GM19043 (cell line): ENCODE measurements around the gene LMO2.
A peak's percentile ranks its signal among the peaks of the same experiment; 100 is the strongest.
"Not testable (repeated sequence)": the region's sequence is repeated elsewhere in the genome, so short reads cannot be mapped to it uniquely, and the experiment has no call there.

Source experiments
- ATAC-seq: cut with Tn5 transposase; IDR thresholded peaks from one replicate; pipeline ENCODE4 v1.9.1; 2021; ENCODE audit warnings: low read depth; ENCODE audit not compliant: unreplicated experiment

The LMO2 gene

DNA sequence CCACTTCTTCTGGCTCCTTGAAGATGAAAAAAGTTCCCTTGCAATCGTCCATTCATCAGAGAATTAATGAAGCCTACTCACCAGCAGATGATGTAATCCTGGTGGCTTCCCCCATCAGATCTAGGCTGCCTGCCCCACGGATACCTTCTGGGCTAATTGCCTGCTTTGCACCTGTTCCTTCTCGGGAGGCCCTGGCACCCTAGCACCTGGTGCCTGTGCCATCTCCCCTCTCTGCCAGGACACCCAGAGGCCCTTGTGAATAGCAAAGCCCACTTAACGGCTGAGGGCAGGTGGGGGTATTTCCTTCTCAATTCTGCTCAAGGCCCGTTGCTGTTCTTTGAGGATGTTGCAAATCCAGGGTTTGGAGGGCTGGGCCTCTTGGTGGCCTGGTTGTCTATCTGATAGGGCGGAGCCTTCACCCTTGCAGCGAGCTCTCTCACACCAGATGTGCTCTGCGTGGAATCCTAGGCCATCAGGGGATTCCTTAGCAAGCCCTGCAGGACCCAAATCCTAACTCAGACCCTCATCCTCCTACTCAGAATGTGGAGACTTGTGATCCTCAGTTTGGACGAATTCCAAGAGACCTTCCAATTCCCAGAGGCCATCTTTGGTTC is at the start of gene LMO2:
Gene LMO2 (minus strand): TSS at position 363 of the 614 bp plus-strand sequence. CDS start 22,360 bp downstream, outside the sequence.
- no peak for ATAC-seq

DNA sequence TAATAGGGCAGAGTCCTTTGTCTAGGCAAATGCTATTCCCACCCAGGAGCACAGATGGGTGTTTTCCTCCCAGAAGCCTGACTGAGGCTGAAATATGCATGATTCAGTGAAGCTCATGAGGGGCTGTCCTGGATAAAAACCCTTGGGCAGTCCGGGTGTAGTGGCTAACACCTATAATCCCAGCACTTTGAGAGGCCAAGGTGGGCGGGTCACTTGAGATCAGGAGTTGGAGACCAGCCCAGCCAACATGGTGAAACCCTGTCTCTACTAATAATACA is 48.6 kb upstream of the LMO2 start:
- no peak for ATAC-seq

DNA sequence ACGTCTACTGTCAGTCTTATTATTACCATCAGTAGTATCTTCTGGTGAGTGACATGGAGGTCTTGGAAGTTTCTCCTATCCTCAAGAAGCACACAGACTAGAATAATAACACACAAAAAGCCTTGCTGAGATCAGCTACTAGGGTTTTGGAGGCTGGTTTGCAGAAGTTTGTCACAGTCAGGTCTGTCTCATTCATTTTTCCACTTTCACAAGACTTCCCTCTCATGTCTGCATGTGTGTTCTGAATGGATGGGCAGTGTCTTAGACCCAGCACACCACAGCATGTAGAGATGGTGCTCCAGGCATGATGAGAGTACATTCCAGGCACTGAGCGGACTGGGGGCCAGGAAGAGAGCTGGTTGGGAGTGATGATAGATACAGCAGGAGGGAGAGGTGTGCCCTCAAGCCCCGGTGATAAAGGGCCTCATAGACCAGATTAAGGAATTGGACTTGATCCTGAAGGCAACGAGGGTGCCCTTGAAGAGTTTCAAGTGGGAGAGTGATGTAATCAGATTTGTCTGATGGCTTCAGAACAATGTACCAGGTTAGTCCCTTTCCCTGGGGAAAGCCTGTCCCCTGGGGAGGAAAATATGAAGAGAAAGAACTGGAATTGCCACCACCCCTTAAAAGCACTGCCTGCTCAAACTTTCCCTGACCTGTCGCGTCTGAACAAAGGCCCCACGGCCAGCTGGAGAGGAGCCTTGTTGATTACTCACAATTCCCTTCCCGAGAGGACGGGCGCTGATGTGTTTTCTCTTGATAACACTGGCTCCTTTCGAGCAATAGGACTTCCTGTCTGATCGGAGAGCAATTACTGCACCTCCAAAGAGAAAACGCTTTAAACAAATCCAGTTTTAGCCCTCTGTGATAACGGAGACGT is 45.1 kb upstream of the LMO2 start:
- ATAC-seq, result no peak

DNA sequence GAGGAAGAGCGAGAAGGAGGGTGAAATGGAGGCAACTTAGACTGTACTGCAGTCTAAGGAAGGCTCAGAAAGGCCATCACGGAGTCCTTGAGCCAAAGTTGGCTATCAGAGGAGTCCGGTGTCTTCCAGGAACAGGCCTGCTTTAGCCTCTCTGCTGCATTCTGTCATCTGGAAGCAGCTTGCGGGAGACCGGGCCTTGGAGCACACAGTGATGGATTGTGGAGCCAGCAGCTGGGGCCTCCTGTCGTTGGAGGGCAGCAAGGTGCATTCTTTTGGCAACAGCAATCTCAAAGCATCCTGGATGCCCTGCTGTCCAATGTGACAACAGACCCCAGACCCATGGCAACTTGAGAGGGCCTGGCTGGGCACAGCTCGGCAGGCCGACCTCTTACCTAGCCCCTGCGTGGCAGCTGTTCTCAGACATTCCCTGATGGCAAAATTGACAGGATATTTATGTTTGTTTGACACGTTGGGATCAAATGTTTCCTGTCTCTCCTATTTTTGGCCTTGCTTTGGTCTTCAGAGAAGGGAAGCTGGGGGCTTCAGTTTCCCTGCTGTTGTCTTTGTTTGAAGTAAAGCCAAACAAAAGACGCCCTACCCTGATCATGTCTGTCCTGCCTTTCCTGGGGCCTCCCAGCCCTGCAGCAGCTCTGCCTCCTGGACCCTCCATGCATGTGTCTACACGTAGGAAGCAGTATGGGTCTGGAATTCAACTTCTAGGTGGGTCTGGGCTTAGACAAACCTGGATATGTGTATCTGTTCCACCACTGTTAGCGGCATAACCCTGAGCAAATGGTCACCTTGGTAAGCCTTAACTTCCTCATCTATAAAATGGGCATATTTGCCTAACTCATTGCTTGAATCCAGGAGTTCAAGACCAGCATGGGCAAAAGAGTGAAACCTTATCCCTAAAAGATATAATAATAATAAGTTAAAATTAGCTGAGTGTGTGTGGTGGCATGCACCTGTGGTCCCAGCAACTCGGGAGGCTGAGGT is 43.9 kb upstream of the LMO2 start:
- ATAC-seq, result no peak

DNA sequence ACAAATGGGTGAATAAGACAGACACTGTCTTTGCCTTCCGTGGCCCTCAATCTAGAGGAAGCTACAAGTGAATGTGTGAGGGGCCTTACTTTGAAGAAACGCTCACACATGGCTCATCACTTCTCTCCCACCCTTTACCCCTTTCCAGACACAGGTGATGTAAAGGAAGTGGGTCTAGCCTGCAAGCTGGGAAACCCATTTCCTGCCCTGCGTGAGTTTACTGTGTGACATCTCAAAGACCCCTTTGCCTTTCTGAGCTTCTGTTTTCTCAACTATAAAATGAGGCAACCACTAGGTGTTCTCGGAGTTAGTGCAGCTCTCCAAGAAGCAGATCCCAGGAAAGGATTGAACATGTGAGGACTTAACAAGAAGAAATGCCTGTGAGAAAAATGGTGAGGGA is 43.1 kb upstream of the LMO2 start:
- ATAC-seq, result no peak

DNA sequence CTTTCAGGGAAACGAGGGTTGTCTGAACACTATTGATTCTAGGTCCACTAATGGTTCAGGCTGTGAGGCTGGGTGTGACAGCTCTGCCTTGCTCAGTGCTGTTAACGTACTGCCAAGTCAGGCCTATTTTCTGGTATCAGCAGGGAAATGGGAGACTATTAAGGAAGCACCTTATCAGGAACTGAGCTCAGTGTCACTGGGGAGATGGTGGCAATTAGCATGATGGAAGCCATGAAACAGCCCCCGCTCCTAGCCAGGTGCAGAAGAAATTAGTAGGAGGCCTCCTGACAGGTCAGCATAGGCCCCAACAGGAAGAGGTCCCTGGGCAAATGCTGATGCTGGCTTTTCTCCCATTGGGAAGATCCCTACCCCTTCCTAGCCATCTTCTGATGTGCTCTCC is 42.6 kb upstream of the LMO2 start:
- no peak for ATAC-seq

DNA sequence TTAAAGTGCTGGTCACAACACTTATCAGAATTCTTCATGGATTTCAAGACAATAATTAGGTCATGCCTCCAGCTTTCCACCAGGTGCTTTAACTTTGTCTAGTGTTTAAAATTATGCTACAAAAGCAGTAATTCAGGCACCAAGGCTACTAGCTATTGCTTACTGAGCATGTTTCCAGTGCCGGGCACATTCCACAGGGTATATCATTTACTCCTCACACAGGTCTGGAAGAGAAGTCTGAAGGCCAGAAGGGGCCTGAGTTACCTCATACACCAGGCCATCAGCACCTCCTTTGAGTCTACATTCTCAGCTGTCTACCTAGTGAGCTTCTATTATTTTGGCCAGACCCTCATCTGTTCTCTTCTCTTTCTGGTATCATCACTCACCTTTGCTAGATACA is 41.7 kb upstream of the LMO2 start:
- no peak for ATAC-seq

DNA sequence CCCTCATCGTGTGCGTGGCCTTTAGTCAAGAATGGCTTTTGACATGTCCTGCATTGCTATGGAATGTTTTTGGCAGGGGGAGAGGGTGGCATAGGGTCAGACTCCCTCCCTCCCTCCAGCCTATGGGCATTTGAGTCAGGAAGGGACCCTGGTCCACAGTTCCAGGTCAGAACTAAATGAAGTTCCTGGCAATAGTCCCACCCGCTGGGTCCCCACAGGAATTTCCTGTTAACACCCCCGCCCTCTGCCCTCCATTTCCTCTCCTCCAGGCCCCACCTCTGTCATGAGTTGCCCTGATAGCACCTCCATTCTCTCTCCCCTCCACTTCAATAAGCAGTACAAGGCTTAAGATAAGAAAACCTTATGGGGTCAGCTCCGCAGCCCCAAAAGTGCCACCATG is 40.8 kb upstream of the LMO2 start:
- ATAC-seq, result no peak

DNA sequence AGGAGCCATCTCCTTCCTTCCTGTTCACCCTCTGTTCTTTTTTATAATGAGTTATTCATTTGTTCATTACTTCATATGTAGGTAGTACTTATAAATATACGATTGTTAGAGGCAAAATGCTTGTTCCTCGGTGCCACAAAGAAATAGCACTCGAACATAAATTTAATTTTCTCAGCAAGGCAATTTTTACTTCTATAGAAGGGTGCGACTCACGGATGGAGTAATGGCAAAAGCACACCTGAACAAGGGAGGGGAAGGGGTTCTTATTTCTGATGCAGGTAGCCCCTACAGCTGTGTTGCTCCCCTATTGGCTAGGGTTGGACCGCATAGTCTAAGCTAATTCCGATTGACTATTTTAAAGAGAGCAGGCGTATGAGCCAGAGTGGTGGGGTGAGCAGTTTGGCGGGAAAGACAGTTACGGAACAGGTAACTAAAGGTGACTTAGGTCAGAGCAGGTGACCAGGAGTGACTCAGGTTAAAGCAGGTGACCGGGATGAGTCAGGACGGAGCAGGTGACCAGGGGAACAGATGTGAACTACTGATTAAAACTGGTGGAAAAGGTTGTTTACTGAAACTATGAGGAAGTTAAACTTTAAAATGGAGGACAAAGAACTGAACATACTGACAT is 40.0 kb upstream of the LMO2 start:
- not testable (repeated sequence) for ATAC-seq

DNA sequence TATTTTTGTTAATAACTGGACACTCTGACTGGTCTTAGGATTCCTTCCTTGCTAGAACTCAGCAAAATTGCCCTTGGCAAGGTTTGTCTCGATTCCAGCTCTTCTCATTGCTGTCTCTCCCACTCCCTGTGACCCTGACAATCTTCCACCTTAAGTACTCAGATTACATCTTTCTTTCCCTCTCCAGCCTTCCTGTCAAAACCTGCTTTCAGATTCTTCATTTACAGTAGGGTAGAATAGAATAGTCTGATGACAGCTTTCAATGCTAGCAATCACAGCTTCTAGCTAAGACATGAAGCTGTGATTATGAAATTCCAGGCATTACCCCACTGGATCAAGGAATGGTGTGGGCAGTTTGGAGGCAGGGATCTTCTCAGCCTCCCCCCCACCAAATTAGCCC is 39.2 kb upstream of the LMO2 start:
- no peak for ATAC-seq

DNA sequence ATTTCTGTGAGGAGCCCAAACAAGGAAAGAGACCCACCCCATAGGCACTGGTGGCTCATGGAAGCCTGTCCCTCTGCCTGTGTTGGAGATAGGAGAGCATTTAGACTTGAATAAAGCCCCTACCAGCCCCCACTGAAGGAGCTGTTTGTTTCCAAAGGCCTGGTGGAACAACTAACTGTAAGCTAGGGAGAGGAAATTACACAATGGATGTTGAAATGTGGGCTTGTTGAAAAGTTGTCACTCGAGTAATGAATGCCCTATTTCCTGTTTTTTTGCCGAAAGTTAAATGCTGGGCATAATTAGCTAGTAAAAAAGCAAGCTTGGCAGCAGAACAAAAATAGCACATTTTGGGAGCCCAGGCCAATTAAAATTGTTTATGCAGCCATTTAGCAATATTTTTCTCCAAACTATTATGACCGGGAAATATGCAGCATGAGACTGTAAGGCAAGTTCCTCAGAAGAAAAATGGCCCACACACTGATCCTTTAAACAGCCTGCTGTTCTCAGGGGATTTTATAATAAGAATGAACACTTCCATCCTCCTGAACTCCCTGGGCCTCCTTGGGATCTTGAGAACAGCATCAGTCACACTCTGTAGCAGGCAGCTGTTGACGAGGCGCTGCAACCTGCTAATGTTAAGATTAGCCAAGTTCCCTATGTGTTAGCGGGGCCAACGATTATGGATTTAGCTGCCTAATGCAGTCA is 38.6 kb upstream of the LMO2 start:
- no peak for ATAC-seq

DNA sequence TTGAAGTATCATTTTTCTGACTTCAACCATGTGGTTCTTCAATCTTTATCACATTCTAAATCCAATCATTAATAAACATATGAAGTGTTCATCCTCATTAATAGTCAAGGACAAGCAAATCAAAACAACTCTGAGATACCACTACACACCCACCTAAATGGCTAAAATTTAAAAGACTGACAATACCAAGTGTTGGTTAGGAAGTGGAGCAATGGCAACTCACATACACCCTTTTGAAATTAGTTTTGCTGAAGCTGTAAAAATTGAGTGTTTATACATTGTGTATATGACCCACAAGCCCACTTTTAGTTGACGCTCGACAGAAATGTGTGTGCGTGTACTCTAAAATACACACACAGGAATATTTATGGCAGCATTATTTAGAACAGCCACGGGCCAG is 36.7 kb upstream of the LMO2 start:
- no peak for ATAC-seq

DNA sequence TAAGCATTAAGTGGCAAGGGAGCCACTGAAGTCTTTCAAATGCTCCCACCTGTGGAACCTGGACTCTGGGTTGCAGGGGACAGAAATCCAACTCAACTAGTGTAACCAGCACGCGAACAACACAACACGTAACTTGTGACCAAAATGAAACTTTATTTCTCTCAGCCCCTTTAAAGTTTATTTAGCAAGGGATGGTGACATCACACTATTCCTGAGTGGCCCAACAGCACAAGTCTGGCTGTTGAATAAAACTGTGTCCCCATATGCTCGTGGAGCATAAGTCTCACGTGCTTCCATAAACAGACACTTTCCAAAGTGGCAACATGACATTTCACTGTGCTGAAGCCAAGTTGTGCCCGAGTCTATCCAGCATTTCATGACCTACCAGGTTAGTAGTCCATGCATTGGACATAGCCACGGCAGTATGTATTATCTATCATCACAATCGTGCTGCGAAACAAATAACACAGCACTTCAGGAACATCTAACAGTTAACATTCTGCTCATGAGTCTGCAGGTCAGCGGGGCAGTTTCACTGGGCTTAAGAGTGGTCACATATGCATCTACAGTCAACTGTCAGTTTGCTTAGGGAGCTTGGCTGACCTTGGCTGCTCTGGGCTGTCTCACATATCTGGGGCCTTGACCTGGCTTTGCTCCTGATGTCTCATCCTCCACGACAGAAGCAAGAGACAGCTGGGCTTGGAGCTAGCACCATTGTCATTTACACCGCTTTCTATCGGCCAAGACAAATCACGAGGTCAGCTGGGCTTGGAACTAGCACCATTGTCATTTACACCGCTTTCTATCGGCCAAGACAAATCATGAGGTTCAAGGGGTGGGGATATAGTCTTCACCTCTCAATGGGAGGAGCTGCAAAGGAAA is 35.0 kb upstream of the LMO2 start:
- ATAC-seq, result no peak

DNA sequence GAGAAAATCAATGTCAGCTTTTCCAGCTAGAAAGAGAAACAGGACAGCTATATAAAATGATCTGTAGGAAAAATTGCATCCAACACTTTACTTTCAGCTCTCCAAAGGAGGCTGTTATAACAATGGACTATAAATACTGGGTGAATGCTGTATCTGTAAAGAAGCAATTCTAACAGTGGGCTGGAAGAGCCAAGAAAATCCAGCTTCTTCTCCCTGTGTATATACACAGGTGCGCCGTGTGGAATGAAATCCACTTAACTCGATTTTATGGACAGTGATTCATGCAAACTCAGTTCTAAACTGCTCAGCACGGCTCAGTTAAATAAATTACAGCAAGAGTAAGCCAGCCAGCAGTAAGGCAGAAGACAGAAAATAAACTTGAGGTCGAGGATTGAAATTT is 32.5 kb upstream of the LMO2 start:
- no peak for ATAC-seq

DNA sequence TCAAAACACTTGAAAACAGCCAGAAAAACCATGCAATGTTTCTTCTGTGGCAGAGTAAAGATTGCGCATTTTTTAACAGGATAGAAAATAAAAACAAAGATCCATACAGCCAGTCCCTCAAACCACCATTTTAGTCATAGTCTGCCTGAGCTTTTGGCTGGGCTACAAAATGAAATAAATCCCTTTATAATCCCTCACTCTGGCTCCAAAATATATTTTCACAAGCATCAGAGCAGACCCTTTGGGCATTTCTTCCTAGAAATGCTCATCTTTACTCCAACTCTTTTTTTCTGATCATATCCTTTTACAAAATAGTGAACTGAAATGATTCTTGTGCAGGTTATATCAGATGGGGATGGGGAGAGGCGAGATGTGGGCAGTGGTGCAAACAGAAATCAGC is 31.8 kb upstream of the LMO2 start:
- no peak for ATAC-seq

DNA sequence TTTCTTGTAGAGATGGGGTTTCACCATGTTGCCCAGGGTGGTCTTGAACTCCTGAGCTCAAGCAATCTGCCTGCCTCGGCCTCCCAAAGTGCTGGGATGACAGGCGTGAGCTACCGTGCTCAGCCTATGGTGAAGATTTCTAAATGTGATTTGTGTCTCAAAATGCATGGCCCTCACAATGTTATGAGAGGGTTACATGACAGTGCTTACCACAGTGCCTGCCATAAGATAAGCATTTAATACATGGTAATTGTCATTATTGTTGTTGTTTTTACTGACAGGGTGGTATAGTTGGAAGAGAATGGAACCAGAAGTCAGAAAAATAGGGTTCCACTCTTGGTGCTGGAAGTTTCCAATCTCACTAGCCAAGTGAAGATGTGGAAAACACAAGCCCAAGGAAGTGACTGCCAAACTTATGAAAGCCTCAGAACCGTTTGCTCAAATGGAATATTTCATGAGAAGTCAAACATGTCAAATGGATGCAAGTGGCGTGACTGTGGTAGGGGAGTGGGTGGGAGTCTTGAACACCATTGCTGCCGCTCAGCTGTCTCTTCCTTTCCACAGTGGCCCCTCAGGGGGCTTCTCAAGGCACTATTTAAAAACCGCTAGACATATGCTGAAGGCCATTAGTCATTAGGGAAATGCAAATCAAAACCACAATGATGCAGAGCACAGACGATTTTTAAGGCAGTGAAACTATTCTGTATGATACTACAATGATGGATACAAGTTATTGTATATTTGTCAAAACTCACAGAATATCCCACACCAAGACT is 29.1 kb upstream of the LMO2 start:
- peak; percentile 91 for ATAC-seq

DNA sequence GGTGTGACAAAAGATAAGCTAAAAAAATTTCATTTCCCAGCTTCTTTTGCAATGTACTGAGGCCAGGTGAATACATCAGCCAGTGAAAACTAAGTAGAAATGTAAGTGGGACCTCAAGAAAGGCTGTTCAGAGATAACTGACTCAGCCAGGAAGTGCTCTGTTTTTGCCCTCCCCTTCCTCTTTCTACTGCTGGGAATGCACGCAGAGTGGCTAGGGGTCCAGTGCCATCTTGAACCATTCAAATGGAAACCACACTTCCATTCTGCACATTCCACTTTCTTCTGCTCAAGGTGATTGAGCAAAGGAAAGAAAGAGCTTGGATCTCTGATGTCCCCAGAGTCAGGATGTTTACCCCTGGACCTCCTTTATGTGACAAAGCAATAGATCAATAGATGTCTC is 27.8 kb upstream of the LMO2 start:
- ATAC-seq, result no peak

DNA sequence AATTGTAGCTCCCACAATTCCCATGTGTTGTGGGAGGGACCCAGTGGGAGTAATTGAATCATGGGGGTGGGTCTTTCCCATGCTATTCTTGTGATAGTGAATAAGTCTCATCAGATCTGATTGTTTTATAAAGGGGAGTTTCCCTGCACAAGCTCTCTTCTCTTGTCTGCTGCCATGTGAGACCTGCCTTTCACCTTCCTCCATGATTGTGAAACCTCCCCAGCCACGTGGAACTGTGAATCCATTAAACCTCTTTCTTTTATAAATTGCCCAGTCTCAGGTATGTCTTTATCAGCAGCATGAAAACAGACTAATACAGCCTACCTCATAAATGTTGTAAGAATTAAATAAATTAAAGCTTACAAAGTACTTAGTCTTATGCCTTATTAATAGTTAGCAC is 25.5 kb upstream of the LMO2 start:
- ATAC-seq, result not testable (repeated sequence)
